K562 (cell line): Measurements from ENCODE around the gene BCL3. TPM values are rescaled to one million over a fixed set of nuclear protein-coding genes. Genes with fewer than 3 reads are reported as not detected.

Source experiments
- BMI1 ChIP-seq: fragments of 150-350 bp; IDR thresholded peaks from 2 replicates; pipeline ENCODE4 v1.6.1; 2014; ENCODE audit warnings: low read length
- CEBPB ChIP-seq: fragments of 450-650 bp; IDR thresholded peaks from 2 replicates; pipeline ENCODE4 v1.6.1; 2016; ENCODE audit warnings: missing genetic modification characterization, missing compliant biosample characterization
- CTBP1 ChIP-seq: fragments of 450-650 bp; IDR thresholded peaks from 2 replicates; pipeline ENCODE4 v1.6.1; 2016; ENCODE audit warnings: borderline replicate concordance
- DIDO1 ChIP-seq: fragments of 450-650 bp; IDR thresholded peaks from 2 replicates; pipeline ENCODE4 v1.6.1; 2016; ENCODE audit warnings: low read depth, missing biosample characterization, missing genetic modification characterization
- IRF2 ChIP-seq: sonication (generic); formaldehyde crosslinking; IDR thresholded peaks from 2 replicates; pipeline ENCODE4 v1.8.1; 2022; ENCODE audit warnings: mild to moderate bottlenecking, missing genetic modification reagents
- KLF13 ChIP-seq: fragments of 450-650 bp; IDR thresholded peaks from 2 replicates; pipeline ENCODE4 v1.6.1; 2016; ENCODE audit warnings: missing genetic modification characterization, low read depth, mild to moderate bottlenecking, missing compliant biosample characterization, moderate library complexity, borderline replicate concordance
- MAFF ChIP-seq: IDR thresholded peaks from 2 replicates; pipeline ENCODE4 v1.6.1; 2012; ENCODE audit warnings: low read length, improper control_type of control experiment
- MBD2 ChIP-seq: sonication (generic); IDR thresholded peaks from 2 replicates; pipeline ENCODE4 v1.6.1; 2016; ENCODE audit warnings: low read depth, borderline replicate concordance
- SMARCA5 ChIP-seq: fragments of 450-650 bp; IDR thresholded peaks from 2 replicates; pipeline ENCODE4 v1.6.1; 2016
- SMC3 ChIP-seq: conservative IDR thresholded peaks from 2 replicates; pipeline ENCODE4 v1.6.1; 2011; ENCODE audit warnings: low read depth, low read length, improper control_type of control experiment; ENCODE audit not compliant: insufficient read depth
- TAF9B ChIP-seq: fragments of 450-650 bp; IDR thresholded peaks from 2 replicates; pipeline ENCODE4 v1.6.1; 2018; ENCODE audit warnings: mild to moderate bottlenecking; ENCODE audit not compliant: partially characterized antibody
- TARDBP ChIP-seq: fragments of 450-650 bp; IDR thresholded peaks from 2 replicates; pipeline ENCODE4 v1.6.1; 2016
- TBL1XR1 ChIP-seq, 2 experiments: IDR thresholded peaks; 2 replicates each; pipeline ENCODE4 v1.6.1; 2012; ENCODE audit warnings: improper control_type of control experiment in 2 of 2, low read length in 2 of 2, mild to moderate bottlenecking in 1 of 2
- TEAD4 ChIP-seq, 2 experiments: sonication (generic) in 1 of 2; formaldehyde crosslinking in 1 of 2; IDR thresholded peaks; 2 replicates each; pipeline versions ENCODE4 v1.6.1 to v1.8.0; 2012 to 2022; ENCODE audit warnings: borderline replicate concordance in 1 of 2, inconsistent platforms in 1 of 2, low read length in 1 of 2, mild to moderate bottlenecking in 1 of 2, missing genetic modification reagents in 1 of 2
- U2AF2 ChIP-seq: fragments of 200-400 bp; formaldehyde crosslinking; optimal IDR thresholded peaks from 2 replicates; pipeline ENCODE3; 2017; ENCODE audit warnings: low read depth, mild to moderate bottlenecking, low read length
- ZC3H4 ChIP-seq: sonication (generic); formaldehyde crosslinking; IDR thresholded peaks from 2 replicates; pipeline ENCODE4 v1.9.0; 2021; ENCODE audit warnings: missing genetic modification reagents, borderline replicate concordance
- ZNF695 ChIP-seq: fragments of 450-650 bp; formaldehyde crosslinking; IDR thresholded peaks from 2 replicates; pipeline ENCODE4 v1.4.0; 2020; ENCODE audit warnings: mild to moderate bottlenecking, moderate library complexity
- polyA plus RNA-seq, 8 experiments: library from polyadenylated mRNA; depleted of rRNA in 4 of 8; stranded (reverse) in 5 of 8; unstranded in 3 of 8; fragments of >200 nt; fragmentation: Nextera tagmentation in 2 of 8; fragmentation: Illumina TruSeq in 1 of 8; extraction: Ambion mirVana in 2 of 8; extraction: Trizol in 1 of 8; gene quantifications; 2 replicates each; pipeline versions ENCODE4 v1.2.1 to v1.2.3, GENCODE V29; 2011 to 2014; ENCODE audit warnings: inconsistent platforms in 1 of 8, missing spikeins in 1 of 8
- total RNA-seq, 7 experiments: library from RNA; depleted of rRNA in 6 of 7; stranded (reverse); fragments of >200 nt in 6 of 7; fragmentation: Illumina TruSeq in 2 of 7; extraction: Trizol in 2 of 7; gene quantifications; 2 replicates each; pipeline versions ENCODE4 v1.2.1 to v1.2.3, GENCODE V29; 2011 to 2021; ENCODE audit warnings: low replicate concordance in 1 of 7
- TF ChIP-seq, protein P1 (sequence below): fragments of 250-450 bp; sonication (Bioruptor Pico); IDR thresholded peaks from 2 replicates; pipeline ENCODE4 v1.9.0; 2021; ENCODE audit warnings: mild to moderate bottlenecking
- TF ChIP-seq, protein P2 (sequence below), 3 experiments: IDR thresholded peaks in 2 of 3; conservative IDR thresholded peaks in 1 of 3; 2 replicates each; pipeline ENCODE4 v1.5.1; 2011 to 2012; ENCODE audit warnings: low read length in 3 of 3, mild to moderate bottlenecking in 3 of 3, control low read depth in 2 of 3, improper control_type of control experiment in 1 of 3, inconsistent platforms in 1 of 3, low read depth in 1 of 3, mixed read lengths in 1 of 3, moderate library complexity in 1 of 3; ENCODE audit not compliant: insufficient read depth in 2 of 3
- TF ChIP-seq, protein P3 (sequence below): fragments of 250-450 bp; sonication (Bioruptor Pico); IDR thresholded peaks from 2 replicates; pipeline ENCODE4 v1.8.0; 2022; ENCODE audit warnings: inconsistent platforms
- TF ChIP-seq, protein P4 (sequence below): fragments of 150-350 bp; IDR thresholded peaks from 2 replicates; pipeline ENCODE4 v1.6.1; 2014; ENCODE audit warnings: low read depth, mild to moderate bottlenecking, low read length, borderline replicate concordance

The BCL3 gene
- total and polyA plus RNA-seq, 9 of the 15 experiments (the other 6 are each of a cell fraction or from before 2014, with no cell fraction given) = 0.03 to 2.4 (median 0.50) TPM; not detected in 1

DNA sequence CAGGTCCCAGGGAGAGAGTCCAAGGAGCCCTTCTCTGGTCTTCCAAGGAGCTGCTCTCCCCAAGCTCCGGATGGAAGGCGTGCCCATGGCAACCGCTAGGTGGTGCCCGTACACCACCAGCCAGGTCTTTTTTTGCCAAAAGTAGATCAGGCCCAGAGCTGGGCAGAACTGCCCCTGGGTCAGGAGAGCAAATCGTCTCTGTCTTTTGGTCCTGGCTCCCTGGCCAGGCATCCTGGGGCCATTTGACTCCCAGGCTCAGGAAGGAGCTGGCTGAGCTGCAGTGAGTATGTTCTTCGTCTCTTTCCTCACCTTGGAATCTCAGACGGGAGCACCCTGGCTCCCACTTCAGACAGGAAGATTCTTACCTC is 24.6 kb upstream of the BCL3 start (continued):
- TF ChIP-seq TEAD4 (IDR thresholded peaks at IDR 0.05; ENCODE audit: low read length) (0 out of 2 replicates have a peak, but pooled peaks have one; percentile 28), TEAD4 (CRISPR knock-in tag; IDR thresholded peaks at IDR 0.05; ENCODE audit: borderline replicate concordance) (no peak), CTBP1 (peak; percentile 57; the same call in 1 of the 2 replicates), MAFF (no peak), SMC3 (peak; percentile 96), TAF9B (no peak), CEBPB (tag) (no peak), U2AF2 (no peak), DIDO1 (no peak), ZNF695 (CRISPR knock-in tag) (no peak), MBD2 (0 out of 2 replicates have a peak, but pooled peaks have one; percentile 18), BMI1 (no peak), KLF13 (no peak), SMARCA5 (no peak), ZC3H4 (CRISPR knock-in tag) (no peak), IRF2 (CRISPR knock-in tag) (no peak), TBL1XR1 (IDR thresholded peaks at IDR 0.05; ENCODE audit: low read length in 2 of 2) (0 out of 4 replicates have a peak, but pooled peaks of 1 of the 2 experiments have one; percentile 45), TARDBP (no peak)
- TF ChIP-seq, protein P1, sequence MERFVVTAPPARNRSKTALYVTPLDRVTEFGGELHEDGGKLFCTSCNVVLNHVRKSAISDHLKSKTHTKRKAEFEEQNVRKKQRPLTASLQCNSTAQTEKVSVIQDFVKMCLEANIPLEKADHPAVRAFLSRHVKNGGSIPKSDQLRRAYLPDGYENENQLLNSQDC (CRISPR knock-in tag) = no peak
- TF ChIP-seq, protein P2, sequence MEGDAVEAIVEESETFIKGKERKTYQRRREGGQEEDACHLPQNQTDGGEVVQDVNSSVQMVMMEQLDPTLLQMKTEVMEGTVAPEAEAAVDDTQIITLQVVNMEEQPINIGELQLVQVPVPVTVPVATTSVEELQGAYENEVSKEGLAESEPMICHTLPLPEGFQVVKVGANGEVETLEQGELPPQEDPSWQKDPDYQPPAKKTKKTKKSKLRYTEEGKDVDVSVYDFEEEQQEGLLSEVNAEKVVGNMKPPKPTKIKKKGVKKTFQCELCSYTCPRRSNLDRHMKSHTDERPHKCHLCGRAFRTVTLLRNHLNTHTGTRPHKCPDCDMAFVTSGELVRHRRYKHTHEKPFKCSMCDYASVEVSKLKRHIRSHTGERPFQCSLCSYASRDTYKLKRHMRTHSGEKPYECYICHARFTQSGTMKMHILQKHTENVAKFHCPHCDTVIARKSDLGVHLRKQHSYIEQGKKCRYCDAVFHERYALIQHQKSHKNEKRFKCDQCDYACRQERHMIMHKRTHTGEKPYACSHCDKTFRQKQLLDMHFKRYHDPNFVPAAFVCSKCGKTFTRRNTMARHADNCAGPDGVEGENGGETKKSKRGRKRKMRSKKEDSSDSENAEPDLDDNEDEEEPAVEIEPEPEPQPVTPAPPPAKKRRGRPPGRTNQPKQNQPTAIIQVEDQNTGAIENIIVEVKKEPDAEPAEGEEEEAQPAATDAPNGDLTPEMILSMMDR (IDR thresholded peaks at IDR 0.05 in 2 of 3, conservative IDR thresholded peaks at IDR 0.05 in 1 of 3; ENCODE audit: insufficient read depth in 2 of 3, low read depth in 1 of 3, low read length in 3 of 3) = peak; percentile 94 to 98 (median 98)
- TF ChIP-seq, protein P3, sequence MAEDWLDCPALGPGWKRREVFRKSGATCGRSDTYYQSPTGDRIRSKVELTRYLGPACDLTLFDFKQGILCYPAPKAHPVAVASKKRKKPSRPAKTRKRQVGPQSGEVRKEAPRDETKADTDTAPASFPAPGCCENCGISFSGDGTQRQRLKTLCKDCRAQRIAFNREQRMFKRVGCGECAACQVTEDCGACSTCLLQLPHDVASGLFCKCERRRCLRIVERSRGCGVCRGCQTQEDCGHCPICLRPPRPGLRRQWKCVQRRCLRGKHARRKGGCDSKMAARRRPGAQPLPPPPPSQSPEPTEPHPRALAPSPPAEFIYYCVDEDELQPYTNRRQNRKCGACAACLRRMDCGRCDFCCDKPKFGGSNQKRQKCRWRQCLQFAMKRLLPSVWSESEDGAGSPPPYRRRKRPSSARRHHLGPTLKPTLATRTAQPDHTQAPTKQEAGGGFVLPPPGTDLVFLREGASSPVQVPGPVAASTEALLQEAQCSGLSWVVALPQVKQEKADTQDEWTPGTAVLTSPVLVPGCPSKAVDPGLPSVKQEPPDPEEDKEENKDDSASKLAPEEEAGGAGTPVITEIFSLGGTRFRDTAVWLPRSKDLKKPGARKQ (CRISPR knock-in tag) = no peak
- TF ChIP-seq, protein P4, sequence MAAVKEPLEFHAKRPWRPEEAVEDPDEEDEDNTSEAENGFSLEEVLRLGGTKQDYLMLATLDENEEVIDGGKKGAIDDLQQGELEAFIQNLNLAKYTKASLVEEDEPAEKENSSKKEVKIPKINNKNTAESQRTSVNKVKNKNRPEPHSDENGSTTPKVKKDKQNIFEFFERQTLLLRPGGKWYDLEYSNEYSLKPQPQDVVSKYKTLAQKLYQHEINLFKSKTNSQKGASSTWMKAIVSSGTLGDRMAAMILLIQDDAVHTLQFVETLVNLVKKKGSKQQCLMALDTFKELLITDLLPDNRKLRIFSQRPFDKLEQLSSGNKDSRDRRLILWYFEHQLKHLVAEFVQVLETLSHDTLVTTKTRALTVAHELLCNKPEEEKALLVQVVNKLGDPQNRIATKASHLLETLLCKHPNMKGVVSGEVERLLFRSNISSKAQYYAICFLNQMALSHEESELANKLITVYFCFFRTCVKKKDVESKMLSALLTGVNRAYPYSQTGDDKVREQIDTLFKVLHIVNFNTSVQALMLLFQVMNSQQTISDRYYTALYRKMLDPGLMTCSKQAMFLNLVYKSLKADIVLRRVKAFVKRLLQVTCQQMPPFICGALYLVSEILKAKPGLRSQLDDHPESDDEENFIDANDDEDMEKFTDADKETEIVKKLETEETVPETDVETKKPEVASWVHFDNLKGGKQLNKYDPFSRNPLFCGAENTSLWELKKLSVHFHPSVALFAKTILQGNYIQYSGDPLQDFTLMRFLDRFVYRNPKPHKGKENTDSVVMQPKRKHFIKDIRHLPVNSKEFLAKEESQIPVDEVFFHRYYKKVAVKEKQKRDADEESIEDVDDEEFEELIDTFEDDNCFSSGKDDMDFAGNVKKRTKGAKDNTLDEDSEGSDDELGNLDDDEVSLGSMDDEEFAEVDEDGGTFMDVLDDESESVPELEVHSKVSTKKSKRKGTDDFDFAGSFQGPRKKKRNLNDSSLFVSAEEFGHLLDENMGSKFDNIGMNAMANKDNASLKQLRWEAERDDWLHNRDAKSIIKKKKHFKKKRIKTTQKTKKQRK = no peak
